K562 (cell line): ENCODE data around the gene FTH1. TPM values are rescaled to one million over a fixed set of nuclear protein-coding genes. Genes with fewer than 3 reads are reported as not detected.

Experiments used
- CEBPG ChIP-seq, 3 experiments: fragments of 200-800 bp in 1 of 3; sonication (Bioruptor generic) in 1 of 3; sonication (generic) in 1 of 3; formaldehyde crosslinking in 1 of 3; IDR thresholded peaks in 2 of 3; conservative IDR thresholded peaks in 1 of 3; 2 replicates each; pipeline versions ENCODE4 v1.6.1 to v1.8.0; 2016 to 2022; ENCODE audit warnings: missing compliant biosample characterization in 2 of 3, missing genetic modification characterization in 2 of 3, mild to moderate bottlenecking in 1 of 3, missing genetic modification reagents in 1 of 3
- MBD2 ChIP-seq: sonication (generic); IDR thresholded peaks from 2 replicates; pipeline ENCODE4 v1.6.1; 2016; ENCODE audit warnings: low read depth, borderline replicate concordance
- SIX5 ChIP-seq, 2 experiments: IDR thresholded peaks; 2 replicates each; pipeline ENCODE4 v1.6.1; 2011; ENCODE audit warnings: low read length in 2 of 2, borderline replicate concordance in 1 of 2, low read depth in 1 of 2, mild to moderate bottlenecking in 1 of 2, moderate library complexity in 1 of 2; ENCODE audit not compliant: insufficient read depth in 1 of 2
- SNRNP70 ChIP-seq: fragments of 200-400 bp; formaldehyde crosslinking; optimal IDR thresholded peaks from 2 replicates; pipeline ENCODE3; 2017; ENCODE audit warnings: low read depth, low read length
- U2AF1 ChIP-seq: fragments of 200-400 bp; formaldehyde crosslinking; optimal IDR thresholded peaks from 2 replicates; pipeline ENCODE3; 2017; ENCODE audit warnings: mild to moderate bottlenecking, low read depth, low read length, moderate library complexity
- polyA plus RNA-seq, 8 experiments: library from polyadenylated mRNA; depleted of rRNA in 4 of 8; stranded (reverse) in 5 of 8; unstranded in 3 of 8; fragments of >200 nt; fragmentation: Nextera tagmentation in 2 of 8; fragmentation: Illumina TruSeq in 1 of 8; extraction: Ambion mirVana in 2 of 8; extraction: Trizol in 1 of 8; gene quantifications; 2 replicates each; pipeline versions ENCODE4 v1.2.1 to v1.2.3, GENCODE V29; 2011 to 2014; ENCODE audit warnings: inconsistent platforms in 1 of 8, missing spikeins in 1 of 8
- total RNA-seq, 7 experiments: library from RNA; depleted of rRNA in 6 of 7; stranded (reverse); fragments of >200 nt in 6 of 7; fragmentation: Illumina TruSeq in 2 of 7; extraction: Trizol in 2 of 7; gene quantifications; 2 replicates each; pipeline versions ENCODE4 v1.2.1 to v1.2.3, GENCODE V29; 2011 to 2021; ENCODE audit warnings: low replicate concordance in 1 of 7
- TF ChIP-seq, protein P1 (sequence below): fragments of 250-450 bp; sonication (Bioruptor Pico); IDR thresholded peaks from 2 replicates; pipeline ENCODE4 v1.4.0; 2020
- TF ChIP-seq, protein P2 (sequence below): fragments of 450-650 bp; IDR thresholded peaks from 2 replicates; pipeline ENCODE4 v1.6.1; 2016; ENCODE audit warnings: antibody characterized with exemption
- TF ChIP-seq, protein P3 (sequence below): sonication (generic); formaldehyde crosslinking; IDR thresholded peaks from 2 replicates; pipeline ENCODE4 v1.8.0; 2023; ENCODE audit warnings: mild to moderate bottlenecking, missing genetic modification reagents
- TF ChIP-seq, protein P4 (sequence below), 2 experiments: IDR thresholded peaks in 1 of 2; conservative IDR thresholded peaks in 1 of 2; 2 replicates each; pipeline ENCODE4 v1.6.1; 2016; ENCODE audit warnings: low read depth in 2 of 2, mild to moderate bottlenecking in 1 of 2, missing compliant biosample characterization in 1 of 2, missing genetic modification characterization in 1 of 2, moderate library complexity in 1 of 2

FTH1 gene
- total and polyA plus RNA-seq, 9 of the 15 experiments (the other 6 are each of a cell fraction or from before 2014, with no cell fraction given) = 370 to 3,146 (median 802) TPM

DNA sequence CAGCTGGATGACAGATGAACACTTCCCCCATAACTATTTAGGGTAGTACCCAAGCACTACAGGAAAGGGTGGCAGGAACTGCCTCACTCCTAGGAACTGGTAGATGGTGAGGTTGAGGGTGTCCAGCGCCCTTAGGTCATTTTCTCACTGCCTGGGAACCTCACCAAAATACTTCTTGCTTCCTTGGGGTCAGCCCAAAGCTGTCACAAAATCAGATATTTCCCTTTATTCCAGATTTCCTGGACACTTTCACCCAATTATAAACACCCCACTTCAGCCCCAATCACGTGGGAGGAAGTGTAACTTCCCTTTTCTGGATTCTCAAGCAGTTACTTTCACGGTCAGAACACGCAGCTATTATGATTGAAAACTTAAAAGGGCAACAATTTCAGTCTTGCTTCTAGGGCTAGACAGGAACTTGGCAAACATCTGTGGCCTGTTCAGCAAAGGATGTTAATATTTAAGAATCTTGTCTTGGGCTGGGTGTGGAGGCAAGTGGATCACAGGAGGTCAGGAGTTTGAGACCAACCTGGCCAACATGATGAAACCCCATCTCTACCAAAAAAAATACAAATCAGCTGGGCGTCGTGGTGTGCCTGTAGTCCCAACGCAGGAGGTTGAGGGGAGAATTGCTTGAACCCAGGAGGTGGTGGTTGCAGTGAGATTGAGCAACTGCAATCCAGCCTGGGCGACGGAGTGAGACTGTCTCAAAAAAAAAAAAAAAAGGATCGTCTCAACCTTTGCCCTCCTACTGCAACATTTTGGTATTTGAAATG, 4.0 kb downstream of the FTH1 start (continued):
- TF ChIP-seq, protein P1, sequence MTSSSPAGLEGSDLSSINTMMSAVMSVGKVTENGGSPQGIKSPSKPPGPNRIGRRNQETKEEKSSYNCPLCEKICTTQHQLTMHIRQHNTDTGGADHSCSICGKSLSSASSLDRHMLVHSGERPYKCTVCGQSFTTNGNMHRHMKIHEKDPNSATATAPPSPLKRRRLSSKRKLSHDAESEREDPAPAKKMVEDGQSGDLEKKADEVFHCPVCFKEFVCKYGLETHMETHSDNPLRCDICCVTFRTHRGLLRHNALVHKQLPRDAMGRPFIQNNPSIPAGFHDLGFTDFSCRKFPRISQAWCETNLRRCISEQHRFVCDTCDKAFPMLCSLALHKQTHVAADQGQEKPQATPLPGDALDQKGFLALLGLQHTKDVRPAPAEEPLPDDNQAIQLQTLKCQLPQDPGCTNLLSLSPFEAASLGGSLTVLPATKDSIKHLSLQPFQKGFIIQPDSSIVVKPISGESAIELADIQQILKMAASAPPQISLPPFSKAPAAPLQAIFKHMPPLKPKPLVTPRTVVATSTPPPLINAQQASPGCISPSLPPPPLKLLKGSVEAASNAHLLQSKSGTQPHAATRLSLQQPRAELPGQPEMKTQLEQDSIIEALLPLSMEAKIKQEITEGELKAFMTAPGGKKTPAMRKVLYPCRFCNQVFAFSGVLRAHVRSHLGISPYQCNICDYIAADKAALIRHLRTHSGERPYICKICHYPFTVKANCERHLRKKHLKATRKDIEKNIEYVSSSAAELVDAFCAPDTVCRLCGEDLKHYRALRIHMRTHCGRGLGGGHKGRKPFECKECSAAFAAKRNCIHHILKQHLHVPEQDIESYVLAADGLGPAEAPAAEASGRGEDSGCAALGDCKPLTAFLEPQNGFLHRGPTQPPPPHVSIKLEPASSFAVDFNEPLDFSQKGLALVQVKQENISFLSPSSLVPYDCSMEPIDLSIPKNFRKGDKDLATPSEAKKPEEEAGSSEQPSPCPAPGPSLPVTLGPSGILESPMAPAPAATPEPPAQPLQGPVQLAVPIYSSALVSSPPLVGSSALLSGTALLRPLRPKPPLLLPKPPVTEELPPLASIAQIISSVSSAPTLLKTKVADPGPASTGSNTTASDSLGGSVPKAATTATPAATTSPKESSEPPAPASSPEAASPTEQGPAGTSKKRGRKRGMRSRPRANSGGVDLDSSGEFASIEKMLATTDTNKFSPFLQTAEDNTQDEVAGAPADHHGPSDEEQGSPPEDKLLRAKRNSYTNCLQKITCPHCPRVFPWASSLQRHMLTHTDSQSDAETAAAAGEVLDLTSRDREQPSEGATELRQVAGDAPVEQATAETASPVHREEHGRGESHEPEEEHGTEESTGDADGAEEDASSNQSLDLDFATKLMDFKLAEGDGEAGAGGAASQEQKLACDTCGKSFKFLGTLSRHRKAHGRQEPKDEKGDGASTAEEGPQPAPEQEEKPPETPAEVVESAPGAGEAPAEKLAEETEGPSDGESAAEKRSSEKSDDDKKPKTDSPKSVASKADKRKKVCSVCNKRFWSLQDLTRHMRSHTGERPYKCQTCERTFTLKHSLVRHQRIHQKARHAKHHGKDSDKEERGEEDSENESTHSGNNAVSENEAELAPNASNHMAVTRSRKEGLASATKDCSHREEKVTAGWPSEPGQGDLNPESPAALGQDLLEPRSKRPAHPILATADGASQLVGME = no peak
- no peak for TF ChIP-seq SIX5 (IDR thresholded peaks at IDR 0.05; ENCODE audit: borderline replicate concordance in 1 of 2, insufficient read depth in 1 of 2, low read depth in 1 of 2, low read length in 2 of 2)
- TF ChIP-seq, protein P2, sequence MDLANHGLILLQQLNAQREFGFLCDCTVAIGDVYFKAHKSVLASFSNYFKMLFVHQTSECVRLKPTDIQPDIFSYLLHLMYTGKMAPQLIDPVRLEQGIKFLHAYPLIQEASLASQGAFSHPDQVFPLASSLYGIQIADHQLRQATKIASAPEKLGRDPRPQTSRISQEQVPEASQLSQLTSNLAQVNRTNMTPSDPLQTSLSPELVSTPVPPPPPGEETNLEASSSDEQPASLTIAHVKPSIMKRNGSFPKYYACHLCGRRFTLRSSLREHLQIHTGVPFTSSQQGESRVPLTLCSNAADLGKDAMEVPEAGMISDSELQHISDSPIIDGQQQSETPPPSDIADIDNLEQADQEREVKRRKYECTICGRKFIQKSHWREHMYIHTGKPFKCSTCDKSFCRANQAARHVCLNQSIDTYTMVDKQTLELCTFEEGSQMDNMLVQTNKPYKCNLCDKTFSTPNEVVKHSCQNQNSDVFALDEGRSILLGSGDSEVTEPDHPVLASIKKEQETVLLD = no peak
- TF ChIP-seq, protein P3, sequence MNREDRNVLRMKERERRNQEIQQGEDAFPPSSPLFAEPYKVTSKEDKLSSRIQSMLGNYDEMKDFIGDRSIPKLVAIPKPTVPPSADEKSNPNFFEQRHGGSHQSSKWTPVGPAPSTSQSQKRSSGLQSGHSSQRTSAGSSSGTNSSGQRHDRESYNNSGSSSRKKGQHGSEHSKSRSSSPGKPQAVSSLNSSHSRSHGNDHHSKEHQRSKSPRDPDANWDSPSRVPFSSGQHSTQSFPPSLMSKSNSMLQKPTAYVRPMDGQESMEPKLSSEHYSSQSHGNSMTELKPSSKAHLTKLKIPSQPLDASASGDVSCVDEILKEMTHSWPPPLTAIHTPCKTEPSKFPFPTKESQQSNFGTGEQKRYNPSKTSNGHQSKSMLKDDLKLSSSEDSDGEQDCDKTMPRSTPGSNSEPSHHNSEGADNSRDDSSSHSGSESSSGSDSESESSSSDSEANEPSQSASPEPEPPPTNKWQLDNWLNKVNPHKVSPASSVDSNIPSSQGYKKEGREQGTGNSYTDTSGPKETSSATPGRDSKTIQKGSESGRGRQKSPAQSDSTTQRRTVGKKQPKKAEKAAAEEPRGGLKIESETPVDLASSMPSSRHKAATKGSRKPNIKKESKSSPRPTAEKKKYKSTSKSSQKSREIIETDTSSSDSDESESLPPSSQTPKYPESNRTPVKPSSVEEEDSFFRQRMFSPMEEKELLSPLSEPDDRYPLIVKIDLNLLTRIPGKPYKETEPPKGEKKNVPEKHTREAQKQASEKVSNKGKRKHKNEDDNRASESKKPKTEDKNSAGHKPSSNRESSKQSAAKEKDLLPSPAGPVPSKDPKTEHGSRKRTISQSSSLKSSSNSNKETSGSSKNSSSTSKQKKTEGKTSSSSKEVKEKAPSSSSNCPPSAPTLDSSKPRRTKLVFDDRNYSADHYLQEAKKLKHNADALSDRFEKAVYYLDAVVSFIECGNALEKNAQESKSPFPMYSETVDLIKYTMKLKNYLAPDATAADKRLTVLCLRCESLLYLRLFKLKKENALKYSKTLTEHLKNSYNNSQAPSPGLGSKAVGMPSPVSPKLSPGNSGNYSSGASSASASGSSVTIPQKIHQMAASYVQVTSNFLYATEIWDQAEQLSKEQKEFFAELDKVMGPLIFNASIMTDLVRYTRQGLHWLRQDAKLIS (CRISPR knock-in tag) = peak; percentile 97
- TF ChIP-seq, protein P4, sequence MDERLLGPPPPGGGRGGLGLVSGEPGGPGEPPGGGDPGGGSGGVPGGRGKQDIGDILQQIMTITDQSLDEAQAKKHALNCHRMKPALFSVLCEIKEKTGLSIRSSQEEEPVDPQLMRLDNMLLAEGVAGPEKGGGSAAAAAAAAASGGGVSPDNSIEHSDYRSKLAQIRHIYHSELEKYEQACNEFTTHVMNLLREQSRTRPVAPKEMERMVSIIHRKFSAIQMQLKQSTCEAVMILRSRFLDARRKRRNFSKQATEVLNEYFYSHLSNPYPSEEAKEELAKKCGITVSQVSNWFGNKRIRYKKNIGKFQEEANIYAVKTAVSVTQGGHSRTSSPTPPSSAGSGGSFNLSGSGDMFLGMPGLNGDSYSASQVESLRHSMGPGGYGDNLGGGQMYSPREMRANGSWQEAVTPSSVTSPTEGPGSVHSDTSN (CRISPR knock-in tag; IDR thresholded peaks at IDR 0.05; ENCODE audit: low read depth) = no peak
- TF ChIP-seq, protein P4 (tag; conservative IDR thresholded peaks at IDR 0.05; ENCODE audit: low read depth) = peak; percentile 55; the same call in 1 of the 2 replicates
- no peak for TF ChIP-seq U2AF1
- peak; percentile 47 for TF ChIP-seq MBD2
- no peak for TF ChIP-seq SNRNP70
- peak; percentile 82 for TF ChIP-seq CEBPG (CRISPR knock-in tag; IDR thresholded peaks at IDR 0.05)
- TF ChIP-seq CEBPG (tag; conservative IDR thresholded peaks at IDR 0.05 in 1 of 2, IDR thresholded peaks at IDR 0.05 in 1 of 2) = peak; percentile 83 to 84; a peak in 3 of 4 replicates
